Type B pancreatic cell (in vitro differentiated cells): ENCODE data around the gene STX10. TPM values are rescaled to one million over a fixed set of nuclear protein-coding genes. Genes with fewer than 3 reads are reported as not detected.
"Not testable (repeated sequence)": the region's sequence is repeated elsewhere in the genome, so short reads cannot be mapped to it uniquely, and the experiment has no call there.

Experiments used
- DNase-seq: peaks from one replicate; pipeline ENCODE4 v3.0.0; 2021; ENCODE audit warnings: mixed read lengths; ENCODE audit not compliant: unreplicated experiment; ENCODE audit errors: extremely low spot score
- H3K27ac Mint-ChIP-seq: 2 replicates; pipeline ENCODE4 v1.8.0; 2021; ENCODE audit warnings: mild to moderate bottlenecking, mixed read lengths
- H3K27me3 Mint-ChIP-seq: 2 replicates; pipeline ENCODE4 v1.8.0; 2021; ENCODE audit warnings: mixed read lengths
- H3K36me3 Mint-ChIP-seq: 2 replicates; pipeline ENCODE4 v1.8.0; 2021; ENCODE audit warnings: mixed read lengths
- H3K4me1 Mint-ChIP-seq: one replicate; pipeline ENCODE4 v1.8.0; 2021; ENCODE audit warnings: mixed read lengths; ENCODE audit not compliant: unreplicated experiment
- H3K4me3 Mint-ChIP-seq: 2 replicates; pipeline ENCODE4 v1.8.0; 2021; ENCODE audit warnings: mild to moderate bottlenecking, mixed read lengths
- H3K9me3 Mint-ChIP-seq: 2 replicates; pipeline ENCODE4 v1.8.0; 2021; ENCODE audit warnings: mixed read lengths
- CTCF ChIP-seq: fragments of 200-600 bp; sonication (generic); conservative IDR thresholded peaks from 2 replicates; pipeline ENCODE4 v1.5.0; 2021; ENCODE audit warnings: antibody characterized with exemption, mild to moderate bottlenecking
- total RNA-seq: library from RNA; stranded (reverse); gene quantifications from 2 replicates; pipeline ENCODE4 v1.2.1, GENCODE V29; 2021; ENCODE audit warnings: low replicate concordance

Gene STX10
- total RNA-seq, 1 donor from 2014 or later = 45.2 TPM

DNA sequence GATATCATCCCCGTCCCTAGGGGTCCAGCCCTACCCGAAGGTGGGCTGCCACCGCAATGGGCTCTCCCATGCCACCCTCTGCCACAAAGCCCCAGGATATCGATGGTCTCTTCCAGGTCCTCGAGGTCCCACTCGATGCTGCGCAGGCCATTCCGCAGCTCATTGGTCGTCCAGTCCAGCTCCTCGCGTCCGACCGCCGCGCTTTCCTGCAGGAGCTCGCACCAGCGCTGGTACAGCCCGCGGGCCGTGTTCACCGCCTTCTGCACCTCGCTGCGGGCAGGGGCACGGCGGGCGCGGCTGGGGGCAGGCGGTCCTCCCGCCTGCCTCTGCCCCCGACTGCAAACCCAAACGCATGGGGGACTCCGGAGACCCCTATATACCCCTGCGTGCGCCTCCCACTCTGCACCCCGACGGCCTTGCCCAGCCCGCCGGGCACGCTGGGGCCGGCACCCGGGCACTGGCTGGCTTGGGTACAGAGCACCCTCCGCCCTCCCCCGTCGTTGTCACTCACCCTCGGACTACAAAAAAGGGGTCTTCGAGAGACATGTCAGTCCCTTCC lies 468 bp downstream of the STX10 start:
- TF ChIP-seq CTCF = no peak
- peak overlapping the region; percentile 100 for H3K27ac Mint-ChIP-seq

GRCh38 chr19:13149173-13149627 lies 975 bp downstream of the STX10 start:
- peak overlapping the region; percentile 99 for H3K4me3 Mint-ChIP-seq
- H3K27me3 Mint-ChIP-seq = peaks cover 13% of the 10 kb centered on the region
- H3K9me3 Mint-ChIP-seq, DNase-seq: not testable (repeated sequence)
- H3K36me3 Mint-ChIP-seq = peaks cover 12% of the 10 kb centered on the region
- peak overlapping the region; percentile 83 for H3K27ac Mint-ChIP-seq
- peaks cover 14% of the 10 kb centered on the region for H3K4me1 Mint-ChIP-seq

More for the DNA sequence above, 468 bp downstream of the STX10 start:
- H3K4me3 Mint-ChIP-seq = peak overlapping the region; percentile 99
- no peak for DNase-seq
- peaks cover 15% of the 10 kb centered on the region for H3K4me1 Mint-ChIP-seq
- peaks cover 18% of the 10 kb centered on the region for H3K27me3 Mint-ChIP-seq
- peaks cover 17% of the 10 kb centered on the region for H3K36me3 Mint-ChIP-seq
- H3K9me3 Mint-ChIP-seq = no peaks in the 10 kb centered on the region

DNA sequence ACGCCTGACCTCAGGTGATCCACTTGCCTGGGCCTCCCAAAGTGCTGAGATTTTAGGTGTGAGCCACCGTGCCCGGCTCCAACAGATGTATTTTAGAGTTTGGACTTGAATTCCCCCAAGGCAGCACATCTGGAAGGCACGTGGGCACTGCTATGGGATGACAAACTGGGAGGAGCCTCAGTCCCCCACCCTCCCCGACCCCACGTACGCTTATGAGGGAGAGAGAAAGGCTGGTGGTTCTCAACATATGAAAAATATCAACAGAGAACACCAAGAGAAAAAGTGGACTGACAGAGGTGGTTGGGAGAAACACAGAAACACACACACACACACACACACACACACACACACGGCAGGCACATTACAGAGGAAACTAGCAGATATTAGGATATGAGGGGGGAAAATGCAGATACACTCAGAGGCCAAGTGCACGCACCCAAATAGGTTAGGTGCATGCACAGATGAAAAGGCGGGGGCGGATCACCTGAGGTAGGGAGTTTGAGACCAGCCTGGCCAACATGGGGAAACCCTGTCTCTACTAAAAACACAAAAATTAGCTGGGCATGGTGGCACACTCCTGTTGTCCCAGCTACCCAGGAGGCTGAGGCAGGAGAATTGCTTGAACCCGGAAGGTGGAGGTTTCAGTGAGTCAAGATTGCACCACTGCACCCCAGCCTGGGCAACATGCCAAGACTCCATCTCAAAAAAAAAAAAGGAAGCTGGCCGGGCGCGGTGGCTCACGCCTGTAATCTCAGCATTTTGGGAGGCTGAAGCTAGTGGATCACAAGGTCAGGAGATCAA lies 3.2 kb downstream of the STX10 start:
- peaks cover 10% of the 10 kb centered on the region for H3K4me1 Mint-ChIP-seq

DNA sequence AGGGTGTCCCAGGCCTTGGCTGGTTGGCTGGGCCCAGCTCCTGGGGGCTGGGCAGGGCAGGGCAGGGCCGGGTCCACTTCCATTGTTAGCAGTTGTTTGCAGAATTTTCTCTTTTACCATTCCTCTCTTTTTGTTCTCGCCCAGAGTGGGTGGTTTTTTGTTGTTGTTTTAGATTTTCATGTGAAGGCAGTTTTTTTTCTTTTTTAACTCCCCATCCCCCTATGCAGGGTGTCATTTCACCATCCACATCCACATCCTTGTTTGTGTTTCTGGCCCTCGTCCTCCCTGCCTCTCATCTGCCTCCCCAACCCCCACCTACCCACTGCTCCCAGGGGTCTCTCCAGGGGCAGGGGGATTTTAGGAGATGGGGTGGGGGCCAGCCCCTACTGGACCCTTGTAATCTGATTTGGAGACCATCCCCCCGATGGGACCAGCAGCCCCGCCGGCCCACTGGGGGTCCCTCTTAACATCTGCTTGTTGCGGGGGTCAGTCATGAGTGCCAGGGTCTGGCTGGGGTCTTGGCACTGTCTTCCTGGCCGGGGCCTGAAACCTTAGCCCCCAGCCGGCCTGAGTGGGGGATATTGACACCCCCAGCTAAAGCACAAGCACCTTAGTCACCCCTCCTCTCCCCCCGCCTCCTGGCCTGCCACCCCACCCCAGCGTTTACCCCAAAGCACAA lies 10.4 kb downstream of the STX10 start:
- peaks cover 3% of the 10 kb centered on the region for H3K36me3 Mint-ChIP-seq
- H3K27ac Mint-ChIP-seq = peak overlapping the region; percentile 39
- H3K27me3 Mint-ChIP-seq = no peaks in the 10 kb centered on the region
- H3K4me3 Mint-ChIP-seq = no peak overlapping the region
- no peaks in the 10 kb centered on the region for H3K9me3 Mint-ChIP-seq
- no peak for TF ChIP-seq CTCF
- no peaks in the 10 kb centered on the region for H3K4me1 Mint-ChIP-seq
- DNase-seq = no peak

More for the DNA sequence above, 3.2 kb downstream of the STX10 start:
- DNase-seq = no peak
- Mint-ChIP-seq H3K9me3 (no peaks in the 10 kb centered on the region), H3K27me3 (no peaks in the 10 kb centered on the region), H3K36me3 (peaks cover 1% of the 10 kb centered on the region), H3K27ac (no peak overlapping the region), H3K4me3 (peak overlapping the region; percentile 20)
- no peak for TF ChIP-seq CTCF

DNA sequence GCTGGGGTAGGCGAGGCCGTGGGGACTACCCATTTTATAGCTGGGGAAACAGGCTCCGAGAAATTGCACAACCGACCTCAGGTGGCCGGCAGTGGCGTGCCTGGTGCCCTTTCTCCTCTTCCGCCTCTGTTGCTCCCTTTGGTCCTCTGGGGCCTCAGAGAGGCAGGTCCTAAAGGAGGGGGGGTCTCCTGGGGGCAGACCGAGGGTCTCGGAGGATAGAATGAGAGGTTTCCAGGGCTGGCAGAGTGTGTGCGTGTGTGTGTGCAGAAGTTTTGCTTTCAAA lies 11.3 kb downstream of the STX10 start:
- no peak for DNase-seq
- no peak for TF ChIP-seq CTCF
- Mint-ChIP-seq H3K36me3 (peaks cover 3% of the 10 kb centered on the region), H3K4me1 (no peaks in the 10 kb centered on the region), H3K27ac (no peak overlapping the region), H3K27me3 (no peaks in the 10 kb centered on the region), H3K9me3 (no peaks in the 10 kb centered on the region), H3K4me3 (no peak overlapping the region)
